HG03175 (cell line): ENCODE results near the gene TTI1.

ENCODE experiments used
- ATAC-seq: cut with Tn5 transposase; IDR thresholded peaks from one replicate; pipeline ENCODE4 v1.9.1; 2021; ENCODE audit warnings: mild to moderate bottlenecking, moderate library complexity; ENCODE audit not compliant: unreplicated experiment

TTI1 gene

GRCh38 chr20:38033330-38034107, at the start of gene TTI1, which contains the start of gene RPRD1B:
Gene TTI1, minus strand, starts transcription at chr20:38033456. Its CDS starts 19,640 bp downstream, at chr20:38013816.
Gene RPRD1B, plus strand, starts transcription at chr20:38033746. Its CDS starts 202 bp downstream, at chr20:38033948.
- ATAC-seq: peak; percentile 85

- no peak for ATAC-seq
These were observed 49.6 kb upstream of the TTI1 start for GRCh38 chr20:38082894-38083293.

- no peak for ATAC-seq
These were observed 48.3 kb upstream of the TTI1 start for GRCh38 chr20:38081575-38081974.

- ATAC-seq: no peak
These were observed 46.1 kb upstream of the TTI1 start for GRCh38 chr20:38079353-38079752.

GRCh38 chr20:38078084-38078483, 44.8 kb upstream of the TTI1 start:
- ATAC-seq: no peak

GRCh38 chr20:38076548-38076947, 43.3 kb upstream of the TTI1 start:
- ATAC-seq: no peak

- ATAC-seq: no peak
These were observed 42.1 kb upstream of the TTI1 start for GRCh38 chr20:38075161-38075998.

GRCh38 chr20:38073307-38074071, 40.2 kb upstream of the TTI1 start:
- ATAC-seq: peak; percentile 41

- no peak for ATAC-seq
These were observed 39.6 kb upstream of the TTI1 start for GRCh38 chr20:38072898-38073297.

GRCh38 chr20:38067717-38068365, 34.6 kb upstream of the TTI1 start:
- ATAC-seq: no peak

- ATAC-seq: no peak
These were observed 33.9 kb upstream of the TTI1 start for GRCh38 chr20:38066969-38067716.

- no peak for ATAC-seq
These were observed 32.6 kb upstream of the TTI1 start for GRCh38 chr20:38065764-38066375.

GRCh38 chr20:38063911-38064530, 30.8 kb upstream of the TTI1 start:
- ATAC-seq: peak; percentile 41

- no peak for ATAC-seq
These were observed 29.6 kb upstream of the TTI1 start for GRCh38 chr20:38062890-38063289.

GRCh38 chr20:38061109-38061508, 27.9 kb upstream of the TTI1 start:
- no peak for ATAC-seq

GRCh38 chr20:38060536-38060935, 27.3 kb upstream of the TTI1 start:
- no peak for ATAC-seq

- no peak for ATAC-seq
These were observed 26.6 kb upstream of the TTI1 start for GRCh38 chr20:38059832-38060231.

- peak; percentile 60 for ATAC-seq
These were observed 24.2 kb upstream of the TTI1 start for GRCh38 chr20:38057351-38057972.

- ATAC-seq: no peak
These were observed 22.6 kb upstream of the TTI1 start for GRCh38 chr20:38055848-38056247.
